Type B pancreatic cell (in vitro differentiated cells): ENCODE results near the gene CHD5. TPM values are rescaled to one million over a fixed set of nuclear protein-coding genes. Genes with fewer than 3 reads are reported as not detected.

ENCODE experiments used
- DNase-seq: peaks from one replicate; pipeline ENCODE4 v3.0.0; 2021; ENCODE audit warnings: mixed read lengths; ENCODE audit not compliant: unreplicated experiment; ENCODE audit errors: extremely low spot score
- H3K27ac Mint-ChIP-seq: 2 replicates; pipeline ENCODE4 v1.8.0; 2021; ENCODE audit warnings: mild to moderate bottlenecking, mixed read lengths
- H3K27me3 Mint-ChIP-seq: 2 replicates; pipeline ENCODE4 v1.8.0; 2021; ENCODE audit warnings: mixed read lengths
- H3K36me3 Mint-ChIP-seq: 2 replicates; pipeline ENCODE4 v1.8.0; 2021; ENCODE audit warnings: mixed read lengths
- H3K4me1 Mint-ChIP-seq: one replicate; pipeline ENCODE4 v1.8.0; 2021; ENCODE audit warnings: mixed read lengths; ENCODE audit not compliant: unreplicated experiment
- H3K4me3 Mint-ChIP-seq: 2 replicates; pipeline ENCODE4 v1.8.0; 2021; ENCODE audit warnings: mild to moderate bottlenecking, mixed read lengths
- H3K9me3 Mint-ChIP-seq: 2 replicates; pipeline ENCODE4 v1.8.0; 2021; ENCODE audit warnings: mixed read lengths
- total RNA-seq: library from RNA; stranded (reverse); gene quantifications from 2 replicates; pipeline ENCODE4 v1.2.1, GENCODE V29; 2021; ENCODE audit warnings: low replicate concordance
- TF ChIP-seq, protein P1 (sequence below): fragments of 200-600 bp; sonication (generic); conservative IDR thresholded peaks from 2 replicates; pipeline ENCODE4 v1.5.0; 2021; ENCODE audit warnings: antibody characterized with exemption, mild to moderate bottlenecking

CHD5 gene
- total RNA-seq, 1 donor from 2014 or later = 0.70 TPM

GRCh38 chr1:6185635-6186382 is 5.7 kb upstream of the CHD5 start:
- no peak for DNase-seq
- no peak overlapping the region for H3K27ac Mint-ChIP-seq
- TF ChIP-seq, protein P1, sequence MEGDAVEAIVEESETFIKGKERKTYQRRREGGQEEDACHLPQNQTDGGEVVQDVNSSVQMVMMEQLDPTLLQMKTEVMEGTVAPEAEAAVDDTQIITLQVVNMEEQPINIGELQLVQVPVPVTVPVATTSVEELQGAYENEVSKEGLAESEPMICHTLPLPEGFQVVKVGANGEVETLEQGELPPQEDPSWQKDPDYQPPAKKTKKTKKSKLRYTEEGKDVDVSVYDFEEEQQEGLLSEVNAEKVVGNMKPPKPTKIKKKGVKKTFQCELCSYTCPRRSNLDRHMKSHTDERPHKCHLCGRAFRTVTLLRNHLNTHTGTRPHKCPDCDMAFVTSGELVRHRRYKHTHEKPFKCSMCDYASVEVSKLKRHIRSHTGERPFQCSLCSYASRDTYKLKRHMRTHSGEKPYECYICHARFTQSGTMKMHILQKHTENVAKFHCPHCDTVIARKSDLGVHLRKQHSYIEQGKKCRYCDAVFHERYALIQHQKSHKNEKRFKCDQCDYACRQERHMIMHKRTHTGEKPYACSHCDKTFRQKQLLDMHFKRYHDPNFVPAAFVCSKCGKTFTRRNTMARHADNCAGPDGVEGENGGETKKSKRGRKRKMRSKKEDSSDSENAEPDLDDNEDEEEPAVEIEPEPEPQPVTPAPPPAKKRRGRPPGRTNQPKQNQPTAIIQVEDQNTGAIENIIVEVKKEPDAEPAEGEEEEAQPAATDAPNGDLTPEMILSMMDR = peak; percentile 74
- H3K9me3 Mint-ChIP-seq = no peaks in the 10 kb centered on the region
- H3K36me3 Mint-ChIP-seq = peaks cover 30% of the 10 kb centered on the region
- H3K27me3 Mint-ChIP-seq = peaks cover 35% of the 10 kb centered on the region
- peaks cover 17% of the 10 kb centered on the region for H3K4me1 Mint-ChIP-seq
- no peak overlapping the region for H3K4me3 Mint-ChIP-seq

GRCh38 chr1:6185151-6185550 is 5.0 kb upstream of the CHD5 start:
- Mint-ChIP-seq H3K4me3 (no peak overlapping the region), H3K27ac (no peak overlapping the region), H3K27me3 (peaks cover 38% of the 10 kb centered on the region), H3K9me3 (no peaks in the 10 kb centered on the region), H3K4me1 (peaks cover 17% of the 10 kb centered on the region), H3K36me3 (peaks cover 29% of the 10 kb centered on the region)
- no peak for DNase-seq
- TF ChIP-seq, protein P1 = no peak

DNA sequence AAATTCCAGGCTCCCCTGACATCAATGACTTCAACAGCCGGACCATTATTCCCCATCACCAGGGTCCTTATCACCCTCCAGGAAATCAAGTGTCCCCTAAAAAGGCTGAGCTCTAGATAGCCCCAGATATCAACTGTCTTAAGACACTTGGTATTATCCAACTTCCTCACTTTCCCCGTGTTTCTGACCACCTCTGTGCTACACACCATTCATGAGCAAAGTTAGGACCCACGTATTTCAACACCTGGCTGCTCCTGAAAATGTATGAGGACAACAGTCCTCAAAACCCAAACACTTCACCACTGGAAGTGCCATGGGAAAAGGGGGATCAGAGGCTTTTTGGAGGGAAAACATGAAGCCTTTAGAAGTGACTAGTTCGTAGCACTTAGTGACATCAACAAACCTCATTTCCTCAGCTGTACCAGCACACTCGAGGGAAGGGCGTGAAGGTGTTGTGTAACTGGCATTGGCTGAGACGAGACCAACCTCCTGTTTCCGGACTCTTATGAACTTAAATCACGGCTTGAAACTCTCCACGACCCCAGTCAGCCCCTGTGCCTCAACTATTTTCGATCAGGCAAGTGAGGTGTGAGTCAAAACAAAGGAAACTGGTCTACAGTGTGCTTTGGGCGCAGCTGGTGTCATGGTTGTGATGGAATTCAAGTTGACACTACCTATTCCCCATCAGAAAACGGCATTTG is 4.1 kb upstream of the CHD5 start:
- Mint-ChIP-seq H3K27me3 (peaks cover 38% of the 10 kb centered on the region), H3K4me1 (peaks cover 16% of the 10 kb centered on the region), H3K9me3 (no peaks in the 10 kb centered on the region), H3K27ac (no peak overlapping the region), H3K4me3 (no peak overlapping the region), H3K36me3 (peaks cover 24% of the 10 kb centered on the region)
- no peak for DNase-seq
- TF ChIP-seq, protein P1 = no peak

GRCh38 chr1:6183520-6183989 is 3.4 kb upstream of the CHD5 start:
- Mint-ChIP-seq H3K4me3 (no peak overlapping the region), H3K27ac (no peak overlapping the region), H3K36me3 (peaks cover 20% of the 10 kb centered on the region), H3K27me3 (peaks cover 38% of the 10 kb centered on the region), H3K9me3 (no peaks in the 10 kb centered on the region), H3K4me1 (peaks cover 12% of the 10 kb centered on the region)
- TF ChIP-seq, protein P1 = peak; percentile 24
- no peak for DNase-seq

DNA sequence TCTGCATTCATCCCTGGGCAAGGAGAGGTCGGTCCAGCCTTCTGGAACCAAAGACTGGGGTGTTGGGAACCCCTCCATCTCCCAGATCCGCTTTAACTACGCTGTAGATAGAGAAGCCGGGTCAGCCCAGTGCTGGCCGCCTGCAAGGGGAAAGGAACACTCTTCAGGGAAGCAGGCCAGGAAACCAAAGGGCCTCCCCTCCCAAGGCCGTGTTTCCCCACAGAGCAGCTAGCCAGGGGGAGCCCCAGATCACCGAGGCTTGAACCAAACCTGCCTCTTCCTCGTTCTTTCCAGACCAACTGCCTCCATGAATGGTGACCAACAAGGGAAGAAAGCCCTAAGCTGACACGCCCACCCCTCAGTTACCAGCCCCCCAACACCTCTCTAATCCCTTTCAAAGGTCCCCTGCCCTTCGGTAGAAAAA is 1.2 kb upstream of the CHD5 start:
- H3K27ac Mint-ChIP-seq = no peak overlapping the region
- peaks cover 17% of the 10 kb centered on the region for H3K36me3 Mint-ChIP-seq
- TF ChIP-seq, protein P1 = no peak
- no peak for DNase-seq
- H3K27me3 Mint-ChIP-seq = peaks cover 38% of the 10 kb centered on the region
- no peaks in the 10 kb centered on the region for H3K9me3 Mint-ChIP-seq
- peaks cover 12% of the 10 kb centered on the region for H3K4me1 Mint-ChIP-seq
- H3K4me3 Mint-ChIP-seq = peak overlapping the region; percentile 77
